Activated CD8-positive, alpha-beta memory T cell treated with anti-CD3 and anti-CD28 coated beads, Interleukin-2, amount 50 U/mL, for 1 hour (primary cell): ENCODE results near the gene FLACC1.
"Not testable (repeated sequence)": the region's sequence is repeated elsewhere in the genome, so short reads cannot be mapped to it uniquely, and the experiment has no call there.

Experiments used
- DNase-seq: peaks from one replicate; pipeline ENCODE4 v3.0.0-alpha.2; 2020; ENCODE audit errors: extremely low read depth

Gene FLACC1

GRCh38 chr2:201348758-201349157 lies 8.4 kb downstream of the FLACC1 start:
- DNase-seq, result no peak

- DNase-seq, result no peak
Observed at GRCh38 chr2:201347138-201347537, 10.0 kb downstream of the FLACC1 start.

- no peak for DNase-seq
Observed at GRCh38 chr2:201345625-201346213, 11.4 kb downstream of the FLACC1 start.

GRCh38 chr2:201344663-201345366 lies 12.3 kb downstream of the FLACC1 start:
- no peak for DNase-seq

- DNase-seq, result no peak
Observed at GRCh38 chr2:201343559-201343958, 13.6 kb downstream of the FLACC1 start.

GRCh38 chr2:201342923-201343322 lies 14.2 kb downstream of the FLACC1 start:
- no peak for DNase-seq

GRCh38 chr2:201329409-201329808 lies 27.7 kb downstream of the FLACC1 start:
- DNase-seq, result no peak

- DNase-seq, result no peak
Observed at GRCh38 chr2:201327678-201328077, 29.5 kb downstream of the FLACC1 start.

GRCh38 chr2:201322772-201323171 lies 34.4 kb downstream of the FLACC1 start:
- DNase-seq, result no peak

- no peak for DNase-seq
Observed at GRCh38 chr2:201320701-201321100, 36.4 kb downstream of the FLACC1 start.

GRCh38 chr2:201320257-201320656 lies 36.9 kb downstream of the FLACC1 start:
- no peak for DNase-seq

- DNase-seq, result no peak
Observed at GRCh38 chr2:201319511-201319910, 37.6 kb downstream of the FLACC1 start.

GRCh38 chr2:201313362-201313761 lies 43.8 kb downstream of the FLACC1 start:
- no peak for DNase-seq

GRCh38 chr2:201308914-201309313 lies 48.2 kb downstream of the FLACC1 start:
- DNase-seq, result no peak

GRCh38 chr2:201307876-201308275 lies 49.3 kb downstream of the FLACC1 start:
- DNase-seq, result no peak

GRCh38 chr2:201299929-201300328 lies 57.2 kb downstream of the FLACC1 start:
- DNase-seq, result not testable (repeated sequence)

GRCh38 chr2:201298462-201299052 lies 58.6 kb downstream of the FLACC1 start:
- DNase-seq, result no peak

GRCh38 chr2:201290457-201291148 lies 66.5 kb downstream of the FLACC1 start:
- DNase-seq, result not testable (repeated sequence)

- DNase-seq, result no peak
Observed at GRCh38 chr2:201285499-201285898, 71.6 kb downstream of the FLACC1 start.

GRCh38 chr2:201280191-201281040 lies 76.7 kb downstream of the FLACC1 start:
- DNase-seq, result no peak

GRCh38 chr2:201279079-201279478 lies 78.1 kb downstream of the FLACC1 start:
- no peak for DNase-seq

- no peak for DNase-seq
Observed at GRCh38 chr2:201276511-201276910, 80.6 kb downstream of the FLACC1 start.
